SH-SY5Y (cell line): Measurements from ENCODE around the gene C1QTNF12.

Experiments
- GATA2 ChIP-seq: IDR thresholded peaks from 2 replicates; pipeline ENCODE4 v1.6.1; 2011; ENCODE audit warnings: mild to moderate bottlenecking, low read depth, low read length
- GATA3 ChIP-seq: IDR thresholded peaks from 2 replicates; pipeline ENCODE4 v1.6.1; 2011; ENCODE audit warnings: low read depth, mild to moderate bottlenecking, low read length, moderate library complexity

- no peak for TF ChIP-seq GATA2
- no peak for TF ChIP-seq GATA3
Measured at GRCh38 chr1:1240348-1240732, 6.2 kb downstream of the C1QTNF12 start.
